ENCODE measurements around the gene KIF5C.

Gene KIF5C

DNA sequence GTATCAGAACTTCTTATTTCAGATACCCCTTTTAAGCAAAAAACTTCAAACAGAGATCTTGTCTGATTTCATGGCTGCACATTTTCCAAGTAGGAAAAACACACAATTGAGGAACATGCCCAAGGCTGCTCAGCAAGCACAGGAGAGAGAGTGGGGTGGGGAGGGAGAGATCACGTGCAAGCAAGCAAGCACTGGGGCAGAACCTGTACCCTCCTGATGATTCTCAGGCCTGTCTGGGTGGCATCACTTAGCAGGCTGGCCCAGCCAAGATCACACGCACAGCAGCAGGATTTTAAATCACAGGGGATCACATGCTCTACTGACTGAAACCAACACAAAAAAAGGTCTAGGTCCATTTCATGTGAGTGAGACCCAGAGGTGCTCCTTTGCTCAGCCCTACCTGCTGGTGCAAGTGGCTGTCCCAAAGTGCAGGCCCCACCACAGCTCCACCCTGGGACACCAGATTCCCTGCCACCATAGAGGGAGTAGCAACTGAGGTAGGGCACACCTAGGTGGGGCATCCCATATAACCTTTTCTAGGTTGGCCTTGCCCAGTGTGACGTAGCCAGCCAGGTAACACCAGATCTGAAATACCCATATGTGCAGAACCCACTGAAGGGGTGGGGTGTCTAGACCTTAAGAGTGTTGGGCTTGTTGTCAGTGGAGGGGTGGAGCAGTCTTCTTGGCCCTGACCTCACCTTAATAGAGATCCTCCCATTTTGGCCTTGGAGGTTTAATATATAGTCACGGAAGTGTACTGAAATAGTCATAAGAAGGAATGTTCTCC, 161.7 kb downstream of the KIF5C start:
- Histone ChIP-seq H3K9ac (ENCODE audit: low read depth, low read length, poor library complexity) (no peak overlapping the region), H3K4me2 (ENCODE audit: insufficient read depth, low read length, poor library complexity, severe bottlenecking) (no peak overlapping the region), H3K14ac (ENCODE audit: low read length) (no peak overlapping the region), H3K27ac (replicated peaks; ENCODE audit: low read length) (no peak overlapping the region), H3K36me3 (replicated peaks in 1 of 2; ENCODE audit: control insufficient read depth in 2 of 2, insufficient read depth in 2 of 2, low read length in 2 of 2) (no peaks in the 10 kb centered on the region), H3K4ac (ENCODE audit: low read length) (no peak overlapping the region), H4K8ac (ENCODE audit: low read depth, low read length) (no peak overlapping the region), H3K9me3 (replicated peaks in 1 of 2; ENCODE audit: control insufficient read depth in 2 of 2, insufficient read depth in 1 of 2, low read depth in 1 of 2, low read length in 2 of 2) (no peaks in the 10 kb centered on the region), H2AFZ (ENCODE audit: low read length) (no peak overlapping the region), H2BK120ac (ENCODE audit: low read depth, low read length) (no peak overlapping the region), H3K4me1 (ENCODE audit: control insufficient read depth in 2 of 2, insufficient read depth in 1 of 2, low read depth in 1 of 2, low read length in 2 of 2) (peaks cover 2 to 9% of the 10 kb centered on the region in 2 donors), H3K27me3 (ENCODE audit: control insufficient read depth in 3 of 3, insufficient read depth in 3 of 3, low read depth in 1 of 3, low read length in 3 of 3) (peaks cover 0 to 55% (median 19%) of the 10 kb centered on the region in 3 experiments), H2BK15ac (ENCODE audit: low read length) (peak overlapping the region; percentile 4), H2BK12ac (ENCODE audit: low read length) (no peak overlapping the region), H2AK5ac (ENCODE audit: low read depth, low read length) (no peak overlapping the region), H3K4me3 (ENCODE audit: low read length in 2 of 2) (no peak overlapping the region), H3K18ac (ENCODE audit: low read length) (peak overlapping the region; percentile 19), H3K79me1 (ENCODE audit: low read depth, low read length) (no peaks in the 10 kb centered on the region), H3K23ac (ENCODE audit: low read depth, low read length, poor library complexity) (no peak overlapping the region), H4K91ac (ENCODE audit: low read depth, low read length, poor library complexity) (no peak overlapping the region), H2BK5ac (ENCODE audit: low read length) (no peak overlapping the region)
- DNase-seq (ENCODE audit: low spot score): no peak
- WGBS, 2 donors (ENCODE audit: extremely low coverage in 2 of 2, insufficient read length in 2 of 2, insufficient replicate concordance in 1 of 2): no CpG with 5 or more reads among the region's 4 CpGs

DNA sequence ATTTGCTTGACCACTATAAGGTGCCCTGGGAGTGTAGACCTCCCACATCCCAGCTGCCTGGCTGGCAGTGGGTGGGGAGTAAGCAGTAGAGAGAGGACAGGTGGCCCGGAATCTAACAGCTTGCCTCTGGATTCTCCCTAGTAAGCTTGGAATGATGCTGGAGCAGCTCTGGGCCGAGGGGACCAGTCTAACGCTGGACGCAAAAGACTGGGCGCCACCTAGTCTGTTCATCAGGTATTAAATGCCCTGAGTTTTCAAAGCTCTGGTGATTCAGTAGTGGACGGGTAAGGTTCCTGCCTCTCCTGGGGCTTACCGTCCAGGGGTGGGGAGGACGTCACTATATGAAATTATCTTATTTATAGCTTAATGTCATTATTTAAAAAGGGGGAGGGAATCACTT, 162.8 kb downstream of the KIF5C start:
- Histone ChIP-seq H2BK120ac (ENCODE audit: low read depth, low read length) (no peak overlapping the region), H3K4ac (ENCODE audit: low read length) (no peak overlapping the region), H3K14ac (ENCODE audit: low read length) (no peak overlapping the region), H3K36me3 (replicated peaks in 1 of 2; ENCODE audit: control insufficient read depth in 2 of 2, insufficient read depth in 2 of 2, low read length in 2 of 2) (no peaks in the 10 kb centered on the region), H3K4me2 (ENCODE audit: insufficient read depth, low read length, poor library complexity, severe bottlenecking) (peak overlapping the region; percentile 85), H3K4me1 (ENCODE audit: control insufficient read depth in 2 of 2, insufficient read depth in 1 of 2, low read depth in 1 of 2, low read length in 2 of 2) (peaks cover 2 to 9% of the 10 kb centered on the region in 2 donors), H3K27me3 (ENCODE audit: control insufficient read depth in 3 of 3, insufficient read depth in 3 of 3, low read depth in 1 of 3, low read length in 3 of 3) (peaks cover 0 to 62% (median 19%) of the 10 kb centered on the region in 3 experiments), H4K91ac (ENCODE audit: low read depth, low read length, poor library complexity) (no peak overlapping the region), H4K8ac (ENCODE audit: low read depth, low read length) (no peak overlapping the region), H3K4me3 (ENCODE audit: low read length in 2 of 2) (peak overlapping the region in 1 of 2 donors; percentile 33), H3K9me3 (replicated peaks in 1 of 2; ENCODE audit: control insufficient read depth in 2 of 2, insufficient read depth in 1 of 2, low read depth in 1 of 2, low read length in 2 of 2) (no peaks in the 10 kb centered on the region), H3K18ac (ENCODE audit: low read length) (peak overlapping the region; percentile 25), H2BK5ac (ENCODE audit: low read length) (no peak overlapping the region), H3K27ac (replicated peaks; ENCODE audit: low read length) (no peak overlapping the region), H3K9ac (ENCODE audit: low read depth, low read length, poor library complexity) (no peak overlapping the region), H2AFZ (ENCODE audit: low read length) (no peak overlapping the region), H2BK15ac (ENCODE audit: low read length) (no peak overlapping the region), H2BK12ac (ENCODE audit: low read length) (no peak overlapping the region), H3K23ac (ENCODE audit: low read depth, low read length, poor library complexity) (no peak overlapping the region), H2AK5ac (ENCODE audit: low read depth, low read length) (peak overlapping the region; percentile 6), H3K79me1 (ENCODE audit: low read depth, low read length) (no peaks in the 10 kb centered on the region)
- no CpG with 5 or more reads among the region's 8 CpGs for WGBS, 2 donors (ENCODE audit: extremely low coverage in 2 of 2, insufficient read length in 2 of 2, insufficient replicate concordance in 1 of 2)
- DNase-seq (ENCODE audit: low spot score): no peak

DNA sequence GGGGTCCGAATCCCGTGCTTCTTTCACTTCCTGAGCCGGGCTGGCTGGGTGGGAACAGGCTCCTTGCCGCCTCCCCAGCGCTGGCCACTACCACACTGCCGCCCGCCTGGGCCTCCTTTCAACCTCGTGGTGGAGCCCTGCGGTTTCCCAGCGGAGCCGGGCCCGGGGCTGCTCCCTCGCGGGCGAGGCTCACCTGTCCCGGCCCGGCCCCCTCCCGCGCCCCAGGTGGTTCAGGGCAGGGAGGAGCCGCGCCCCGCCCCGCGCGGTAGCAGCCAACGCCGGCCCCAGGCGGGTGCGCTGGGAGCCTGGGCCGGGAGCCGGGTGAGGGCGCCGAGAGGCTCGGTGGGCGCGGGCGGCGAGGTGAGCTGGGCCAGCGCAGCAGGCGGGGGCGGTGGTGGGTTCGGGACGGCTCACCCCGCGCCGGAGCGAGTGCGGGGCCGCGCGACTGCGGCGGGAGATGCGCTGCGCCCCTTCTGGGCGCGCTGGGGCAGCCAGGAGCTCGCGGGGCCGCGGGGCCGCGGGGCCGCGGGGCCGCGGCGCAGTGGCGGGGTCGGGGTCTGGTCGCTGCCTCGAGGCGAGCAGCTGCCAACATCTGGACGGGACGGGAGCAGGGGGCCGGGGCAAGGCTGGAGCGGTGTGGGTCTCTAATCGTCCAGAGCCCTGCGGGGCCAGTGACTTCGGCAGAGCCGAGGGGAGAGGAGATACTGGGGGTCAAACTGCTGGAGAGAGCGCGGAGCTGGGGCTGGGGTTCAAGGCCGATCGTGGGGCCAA, 163.6 kb downstream of the KIF5C start, which contains the start of gene LYPD6B:
Gene LYPD6B, plus strand, starts transcription at position 258 of the 771 bp plus-strand sequence. CDS start 92,250 bp downstream, outside the sequence.
- H3K27ac ChIP-seq (replicated peaks; ENCODE audit: low read length): no peak within 1 kb of the TSS
- H2BK15ac ChIP-seq (ENCODE audit: low read length): peak within 1 kb of the TSS; percentile 98
- H4K8ac ChIP-seq (ENCODE audit: low read depth, low read length): no peak within 1 kb of the TSS
- WGBS, 2 donors (ENCODE audit: extremely low coverage in 2 of 2, insufficient read length in 2 of 2, insufficient replicate concordance in 1 of 2): no CpG with 5 or more reads among the region's 85 CpGs
- peak within 1 kb of the TSS; percentile 36 to 78 for H3K4me3 ChIP-seq (ENCODE audit: low read length in 2 of 2)
- no peak within 1 kb of the TSS for H4K91ac ChIP-seq (ENCODE audit: low read depth, low read length, poor library complexity)
- peak within 1 kb of the TSS; percentile 55 for H3K9ac ChIP-seq (ENCODE audit: low read depth, low read length, poor library complexity)
- H3K9me3 ChIP-seq (replicated peaks in 1 of 2; ENCODE audit: control insufficient read depth in 2 of 2, insufficient read depth in 1 of 2, low read depth in 1 of 2, low read length in 2 of 2): no peaks in the 10 kb centered on the region
- no peaks in the 10 kb centered on the region for H3K79me1 ChIP-seq (ENCODE audit: low read depth, low read length)
- H3K27me3 ChIP-seq (ENCODE audit: control insufficient read depth in 3 of 3, insufficient read depth in 3 of 3, low read depth in 1 of 3, low read length in 3 of 3): peaks cover 0 to 62% (median 19%) of the 10 kb centered on the region in 3 experiments
- peak within 1 kb of the TSS; percentile 17 for H2BK12ac ChIP-seq (ENCODE audit: low read length)
- no peak within 1 kb of the TSS for H2BK120ac ChIP-seq (ENCODE audit: low read depth, low read length)
- peak within 1 kb of the TSS; percentile 25 for H3K18ac ChIP-seq (ENCODE audit: low read length)
- H3K14ac ChIP-seq (ENCODE audit: low read length): no peak within 1 kb of the TSS
- peak within 1 kb of the TSS; percentile 87 for H2AFZ ChIP-seq (ENCODE audit: low read length)
- H3K4me1 ChIP-seq (ENCODE audit: control insufficient read depth in 2 of 2, insufficient read depth in 1 of 2, low read depth in 1 of 2, low read length in 2 of 2): peaks cover 2 to 7% of the 10 kb centered on the region in 2 donors
- peak within 1 kb of the TSS; percentile 85 for H3K4me2 ChIP-seq (ENCODE audit: insufficient read depth, low read length, poor library complexity, severe bottlenecking)
- H2AK5ac ChIP-seq (ENCODE audit: low read depth, low read length): peak within 1 kb of the TSS; percentile 6
- no peak within 1 kb of the TSS for H2BK5ac ChIP-seq (ENCODE audit: low read length)
- peak within 1 kb of the TSS; percentile 59 for H3K23ac ChIP-seq (ENCODE audit: low read depth, low read length, poor library complexity)
- no peaks in the 10 kb centered on the region for H3K36me3 ChIP-seq (replicated peaks in 1 of 2; ENCODE audit: control insufficient read depth in 2 of 2, insufficient read depth in 2 of 2, low read length in 2 of 2)
- no peak within 1 kb of the TSS for H3K4ac ChIP-seq (ENCODE audit: low read length)
- no peak for DNase-seq (ENCODE audit: low spot score)
